Activated T-helper 17 cell treated with anti-CD3 and anti-CD28 coated beads, Interleukin-2, amount 50 U/mL, for 72 hours (primary cell): ENCODE data around the gene EXOC1L. TPM values are rescaled to one million over a fixed set of nuclear protein-coding genes. Genes with fewer than 3 reads are reported as not detected.

Experiments used
- ATAC-seq: fragments of 150-1000 bp; cut with Tn5 transposase; replicated peaks from 2 replicates; pipeline ENCODE4 v1.10.0; 2021; ENCODE audit warnings: mild to moderate bottlenecking, moderate library complexity
- H3K27ac Mint-ChIP-seq: one replicate; pipeline ENCODE4 v1.8.0; 2022; ENCODE audit warnings: mixed read lengths
- H3K27me3 Mint-ChIP-seq: one replicate; pipeline ENCODE4 v1.8.0; 2022; ENCODE audit warnings: mixed read lengths
- H3K36me3 Mint-ChIP-seq: one replicate; pipeline ENCODE4 v1.8.0; 2022; ENCODE audit warnings: low read depth, mild to moderate bottlenecking, mixed read lengths
- H3K4me1 Mint-ChIP-seq: one replicate; pipeline ENCODE4 v1.8.0; 2022; ENCODE audit warnings: mixed read lengths
- H3K4me3 Mint-ChIP-seq: one replicate; pipeline ENCODE4 v1.8.0; 2022; ENCODE audit warnings: mild to moderate bottlenecking, mixed read lengths
- H3K9me3 Mint-ChIP-seq: one replicate; pipeline ENCODE4 v1.8.0; 2022; ENCODE audit warnings: mixed read lengths
- total RNA-seq, 2 donors: library from RNA; stranded (reverse); gene quantifications; one replicate each; pipeline ENCODE4 v1.2.3, GENCODE V29; 2022

EXOC1L gene
- total RNA-seq, 2 donors from 2014 or later, result not detected

GRCh38 chr4:55853484-55854046 is 34.0 kb downstream of the EXOC1L start, which contains the start of gene EXOC1:
EXOC1 (plus strand) TSS chr4:55853648; CDS start chr4:55858324, 4,676 bp downstream.
- peak; percentile 99 for ATAC-seq
- H3K9me3 Mint-ChIP-seq, result no peaks in the 10 kb centered on the region
- peaks cover 15% of the 10 kb centered on the region for H3K4me1 Mint-ChIP-seq
- peak within 1 kb of the TSS; percentile 68 for H3K27ac Mint-ChIP-seq
- H3K27me3 Mint-ChIP-seq, result no peaks in the 10 kb centered on the region
- peaks cover 19% of the 10 kb centered on the region for H3K36me3 Mint-ChIP-seq
- H3K4me3 Mint-ChIP-seq, result no peak within 1 kb of the TSS

GRCh38 chr4:55854129-55854528 is 34.5 kb downstream of the EXOC1L start:
- Mint-ChIP-seq H3K4me3 (no peak overlapping the region), H3K4me1 (peaks cover 15% of the 10 kb centered on the region), H3K27me3 (no peaks in the 10 kb centered on the region), H3K27ac (no peak overlapping the region), H3K9me3 (no peaks in the 10 kb centered on the region), H3K36me3 (peaks cover 24% of the 10 kb centered on the region)
- ATAC-seq, result no peak

DNA sequence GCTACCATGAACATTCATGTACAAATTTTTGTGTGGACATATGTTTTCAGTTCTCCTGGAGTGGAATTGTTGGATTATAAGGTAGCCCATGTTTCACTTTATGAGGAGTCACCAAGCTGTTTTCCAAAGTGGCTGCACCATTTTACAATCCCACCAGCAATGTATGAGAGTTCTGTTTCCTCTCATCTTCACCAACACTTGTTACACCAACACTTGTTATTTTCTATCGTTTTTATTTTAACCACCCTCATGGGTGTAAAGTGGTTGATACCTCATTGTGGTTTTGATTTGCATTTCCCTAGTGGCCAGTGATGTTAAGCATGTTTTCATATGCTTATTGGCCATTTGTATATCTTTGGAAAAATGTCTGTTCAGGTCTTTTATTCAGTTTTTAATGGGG is 38.0 kb downstream of the EXOC1L start:
- ATAC-seq, result no peak
- Mint-ChIP-seq H3K27me3 (no peaks in the 10 kb centered on the region), H3K36me3 (peaks cover 58% of the 10 kb centered on the region), H3K4me1 (peaks cover 1% of the 10 kb centered on the region), H3K27ac (no peak overlapping the region), H3K9me3 (no peaks in the 10 kb centered on the region), H3K4me3 (no peak overlapping the region)

DNA sequence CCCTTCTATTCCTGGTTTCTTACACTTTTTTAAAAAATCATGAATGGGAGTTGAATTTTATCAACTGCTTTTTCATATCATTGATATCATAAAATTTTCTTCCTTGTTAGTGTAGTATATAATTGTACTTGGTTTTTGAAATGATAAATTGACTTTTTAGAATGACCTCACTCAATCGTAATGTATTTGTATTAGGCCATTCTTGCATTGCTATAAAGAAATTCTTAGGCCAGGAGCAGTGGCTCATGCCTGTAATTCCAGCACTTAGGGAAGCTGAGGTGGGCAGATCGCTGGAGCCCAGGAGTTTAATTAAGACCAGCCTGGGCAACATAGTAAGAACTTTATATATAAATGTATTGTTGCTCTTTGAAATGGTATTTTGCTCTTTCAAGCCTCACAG is 40.1 kb downstream of the EXOC1L start:
- Mint-ChIP-seq H3K4me1 (peaks cover 2% of the 10 kb centered on the region), H3K9me3 (no peaks in the 10 kb centered on the region), H3K27ac (no peak overlapping the region), H3K36me3 (peaks cover 70% of the 10 kb centered on the region), H3K4me3 (no peak overlapping the region), H3K27me3 (no peaks in the 10 kb centered on the region)
- ATAC-seq, result no peak

- Mint-ChIP-seq H3K27ac (peak overlapping the region; percentile 91), H3K27me3 (no peaks in the 10 kb centered on the region), H3K4me3 (no peak overlapping the region), H3K4me1 (peaks cover 23% of the 10 kb centered on the region), H3K9me3 (no peaks in the 10 kb centered on the region), H3K36me3 (peaks cover 82% of the 10 kb centered on the region)
- peak; percentile 55 for ATAC-seq
Observed at GRCh38 chr4:55864577-55865223, 45.1 kb downstream of the EXOC1L start.

GRCh38 chr4:55865228-55865806 is 45.7 kb downstream of the EXOC1L start:
- H3K36me3 Mint-ChIP-seq, result peaks cover 82% of the 10 kb centered on the region
- H3K27ac Mint-ChIP-seq, result peak overlapping the region; percentile 91
- no peaks in the 10 kb centered on the region for H3K27me3 Mint-ChIP-seq
- peak overlapping the region; percentile 66 for H3K4me3 Mint-ChIP-seq
- H3K4me1 Mint-ChIP-seq, result peaks cover 23% of the 10 kb centered on the region
- H3K9me3 Mint-ChIP-seq, result no peaks in the 10 kb centered on the region
- peak; percentile 40 for ATAC-seq

DNA sequence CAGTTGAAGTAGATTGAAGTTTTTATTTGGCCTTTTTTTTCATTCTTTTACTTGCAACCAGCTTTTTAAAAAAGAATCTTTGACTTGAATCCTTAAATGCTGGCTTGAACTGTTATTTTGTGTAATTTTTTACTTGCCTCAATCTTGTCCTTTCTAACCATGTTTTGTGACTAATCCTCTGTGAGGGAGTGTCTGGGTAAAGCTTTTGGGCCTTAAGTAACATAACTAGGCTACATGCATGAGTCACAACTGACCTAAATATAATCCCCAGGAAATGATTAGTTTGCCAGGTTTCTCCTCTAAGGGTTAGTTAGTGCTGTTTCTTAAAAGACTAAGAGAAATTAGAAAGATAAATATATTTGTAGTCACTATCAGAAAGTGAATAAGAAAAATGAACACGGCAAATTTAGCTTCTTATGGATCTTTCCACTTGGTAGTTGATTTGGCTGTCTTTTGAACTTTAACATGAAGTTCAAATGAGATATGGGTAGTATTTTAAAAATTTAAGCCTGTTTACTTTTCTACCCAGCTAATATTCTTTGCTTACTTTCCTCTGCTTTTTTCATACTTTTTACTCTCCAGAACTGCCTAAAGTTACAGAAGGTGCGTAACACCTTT is 46.8 kb downstream of the EXOC1L start:
- ATAC-seq, result peak; percentile 94
- H3K27ac Mint-ChIP-seq, result peak overlapping the region; percentile 91
- H3K9me3 Mint-ChIP-seq, result no peaks in the 10 kb centered on the region
- no peaks in the 10 kb centered on the region for H3K27me3 Mint-ChIP-seq
- peaks cover 23% of the 10 kb centered on the region for H3K4me1 Mint-ChIP-seq
- peaks cover 82% of the 10 kb centered on the region for H3K36me3 Mint-ChIP-seq
- H3K4me3 Mint-ChIP-seq, result peak overlapping the region; percentile 66

GRCh38 chr4:55866973-55867574 is 47.5 kb downstream of the EXOC1L start:
- peaks cover 23% of the 10 kb centered on the region for H3K4me1 Mint-ChIP-seq

DNA sequence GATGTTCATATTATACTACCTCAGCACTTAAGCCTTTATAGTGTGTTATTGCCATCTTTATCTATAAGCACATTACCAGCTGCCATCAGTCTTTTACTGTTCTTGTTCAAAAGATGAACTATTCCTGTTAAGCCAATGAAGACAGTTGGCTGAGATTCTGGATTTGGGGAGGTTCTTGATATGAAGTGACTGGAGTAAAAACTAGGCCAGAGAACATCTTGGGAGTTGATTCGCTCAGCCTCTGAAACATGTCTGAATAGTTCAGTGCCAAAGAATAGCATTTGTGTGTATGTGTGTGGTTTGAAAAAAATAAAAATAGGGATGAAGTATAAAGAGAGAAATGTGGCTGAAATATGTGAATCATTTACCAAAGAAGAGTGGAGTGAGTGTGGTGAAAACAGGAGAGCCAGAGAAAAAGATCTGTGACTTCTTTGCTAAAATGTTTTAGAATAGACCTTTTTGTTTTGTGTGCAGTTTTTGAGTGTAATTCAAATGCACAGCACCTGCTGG is 49.0 kb downstream of the EXOC1L start:
- no peak overlapping the region for H3K4me3 Mint-ChIP-seq
- peak overlapping the region; percentile 14 for H3K27ac Mint-ChIP-seq
- peaks cover 23% of the 10 kb centered on the region for H3K4me1 Mint-ChIP-seq
- H3K27me3 Mint-ChIP-seq, result no peaks in the 10 kb centered on the region
- H3K36me3 Mint-ChIP-seq, result peaks cover 77% of the 10 kb centered on the region
- ATAC-seq, result no peak
- no peaks in the 10 kb centered on the region for H3K9me3 Mint-ChIP-seq

More at GRCh38 chr4:55866973-55867574, 47.5 kb downstream of the EXOC1L start:
- Mint-ChIP-seq H3K27me3 (no peaks in the 10 kb centered on the region), H3K36me3 (peaks cover 81% of the 10 kb centered on the region), H3K9me3 (no peaks in the 10 kb centered on the region), H3K27ac (peak overlapping the region; percentile 91), H3K4me3 (peak overlapping the region; percentile 66)
- peak; percentile 61 for ATAC-seq

DNA sequence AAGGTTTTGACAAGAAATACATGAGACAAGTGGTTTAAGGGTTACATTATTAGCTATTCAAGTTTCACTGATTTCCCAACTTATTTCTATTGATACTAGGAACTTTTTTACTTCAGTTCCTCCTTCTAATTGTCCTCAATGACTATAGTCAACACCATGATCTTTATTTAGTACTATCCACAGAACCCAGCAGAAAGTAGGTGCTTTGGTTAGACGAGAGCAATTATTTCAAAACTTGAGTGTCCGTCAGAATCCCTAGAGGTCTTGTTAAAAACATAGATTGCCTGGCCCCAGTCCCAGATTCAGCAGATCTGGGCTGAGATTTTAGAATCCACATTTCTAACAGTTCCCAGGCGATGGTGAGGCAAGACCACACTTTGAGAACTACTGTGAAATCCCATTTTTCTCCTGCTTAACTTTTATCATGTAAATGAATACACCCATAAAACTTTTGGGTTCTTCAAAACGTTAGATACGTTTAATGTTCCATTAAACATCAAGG is 51.8 kb downstream of the EXOC1L start:
- Mint-ChIP-seq H3K27ac (no peak overlapping the region), H3K36me3 (peaks cover 80% of the 10 kb centered on the region), H3K4me3 (no peak overlapping the region), H3K4me1 (peaks cover 7% of the 10 kb centered on the region), H3K9me3 (no peaks in the 10 kb centered on the region), H3K27me3 (no peaks in the 10 kb centered on the region)
- ATAC-seq, result no peak

DNA sequence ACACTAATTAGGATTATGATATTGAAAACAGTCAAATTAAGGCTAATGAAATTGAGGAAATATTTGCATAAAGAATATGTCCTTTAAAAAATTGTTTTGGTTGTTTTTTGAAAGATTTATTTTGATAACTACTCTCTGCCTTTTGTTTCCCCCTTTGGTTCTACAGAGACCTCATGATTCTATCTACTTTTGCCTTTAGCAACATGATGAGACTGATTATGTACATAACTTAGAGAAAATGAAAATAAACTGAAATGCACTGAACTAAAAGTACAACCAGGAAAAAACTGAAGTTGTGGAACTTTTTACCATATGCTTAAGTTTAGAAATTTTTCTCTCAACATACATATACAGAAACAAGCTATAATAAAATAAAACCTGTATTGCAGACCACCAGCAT is 55.2 kb downstream of the EXOC1L start:
- Mint-ChIP-seq H3K27me3 (no peaks in the 10 kb centered on the region), H3K36me3 (peaks cover 80% of the 10 kb centered on the region), H3K4me3 (no peak overlapping the region), H3K4me1 (no peaks in the 10 kb centered on the region), H3K9me3 (no peaks in the 10 kb centered on the region), H3K27ac (no peak overlapping the region)
- no peak for ATAC-seq

DNA sequence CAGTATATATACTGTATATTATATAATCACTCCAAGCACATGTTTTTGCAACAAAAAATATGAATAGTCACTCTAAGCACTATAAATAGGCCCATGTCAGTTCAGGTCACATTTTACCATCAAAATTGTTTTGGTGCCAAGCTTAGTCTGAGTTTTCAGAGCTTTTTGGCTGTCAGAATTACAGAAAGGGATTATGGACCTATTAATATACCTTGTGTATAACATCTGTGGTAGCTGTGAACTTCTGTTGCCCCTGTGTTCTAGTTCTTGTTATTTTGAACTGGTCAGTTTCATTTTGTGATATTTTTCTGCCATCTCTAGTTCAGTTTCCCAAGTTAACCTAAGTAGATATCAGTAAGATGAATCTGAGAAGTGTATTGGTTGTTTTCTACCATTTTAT is 56.8 kb downstream of the EXOC1L start:
- Mint-ChIP-seq H3K36me3 (peaks cover 80% of the 10 kb centered on the region), H3K27ac (no peak overlapping the region), H3K27me3 (no peaks in the 10 kb centered on the region), H3K9me3 (no peaks in the 10 kb centered on the region), H3K4me1 (no peaks in the 10 kb centered on the region), H3K4me3 (no peak overlapping the region)
- ATAC-seq, result no peak

DNA sequence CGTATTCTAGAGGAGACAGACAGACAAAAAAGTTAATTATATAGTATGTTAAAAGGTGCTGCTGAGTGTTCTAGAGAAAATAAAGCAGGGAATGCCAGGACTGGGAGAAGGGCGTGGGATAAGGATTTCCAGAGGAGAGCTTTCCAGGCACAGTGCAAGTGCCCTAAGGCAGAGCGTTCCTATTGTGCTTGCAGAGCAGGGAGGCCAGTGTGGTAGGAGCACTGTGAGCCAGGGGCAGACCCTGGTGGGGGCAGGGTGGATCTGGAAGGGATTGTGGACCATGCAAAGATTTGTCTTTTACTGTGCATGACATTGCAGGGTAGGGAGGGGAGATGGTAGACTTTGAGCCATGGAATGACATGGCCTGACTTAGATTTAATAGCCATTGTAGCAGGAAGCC is 59.6 kb downstream of the EXOC1L start:
- H3K27ac Mint-ChIP-seq, result no peak overlapping the region
- H3K36me3 Mint-ChIP-seq, result peaks cover 80% of the 10 kb centered on the region
- no peak for ATAC-seq
- H3K9me3 Mint-ChIP-seq, result no peaks in the 10 kb centered on the region
- no peak overlapping the region for H3K4me3 Mint-ChIP-seq
- no peaks in the 10 kb centered on the region for H3K27me3 Mint-ChIP-seq
- H3K4me1 Mint-ChIP-seq, result no peaks in the 10 kb centered on the region

DNA sequence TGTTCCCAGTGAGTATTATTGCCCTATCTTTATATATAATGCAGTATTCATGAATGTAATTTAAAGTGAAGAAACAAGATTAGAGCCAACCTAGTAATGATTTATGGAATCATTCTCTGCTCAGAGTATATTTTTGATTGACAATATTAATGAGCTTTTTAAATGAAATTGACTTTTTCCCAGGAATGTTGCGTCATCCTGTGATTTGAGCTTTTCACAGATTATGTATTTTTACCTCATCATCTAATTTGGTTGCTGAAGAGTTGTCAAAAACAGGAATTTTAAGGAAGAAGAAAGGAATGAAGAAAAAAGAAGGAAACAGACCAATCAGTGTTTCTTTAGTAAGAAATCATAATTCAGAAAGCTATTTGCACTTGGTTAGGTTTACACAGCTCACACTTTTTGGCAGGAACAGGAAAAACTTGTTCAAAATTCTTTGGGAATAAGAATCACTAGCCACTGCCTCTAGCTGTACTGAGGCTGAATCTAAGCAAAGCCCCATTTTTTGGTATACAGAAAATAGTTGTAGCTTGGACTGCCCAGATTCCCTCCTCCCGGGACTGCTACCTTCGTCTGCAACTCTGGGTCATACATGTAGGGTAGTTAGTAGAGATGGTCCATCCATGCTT is 61.2 kb downstream of the EXOC1L start:
- H3K4me3 Mint-ChIP-seq, result no peak overlapping the region
- H3K27ac Mint-ChIP-seq, result no peak overlapping the region
- no peaks in the 10 kb centered on the region for H3K4me1 Mint-ChIP-seq
- H3K36me3 Mint-ChIP-seq, result peaks cover 79% of the 10 kb centered on the region
- no peak for ATAC-seq
- no peaks in the 10 kb centered on the region for H3K9me3 Mint-ChIP-seq
- H3K27me3 Mint-ChIP-seq, result no peaks in the 10 kb centered on the region
